ENCODE measurements around the gene KRTAP10-7. TPM values are rescaled to one million over a fixed set of nuclear protein-coding genes. Genes with fewer than 3 reads are reported as not detected.

Gene KRTAP10-7
- not detected in 2 replicates for total RNA-seq

GRCh38 chr21:44600118-44600978 lies at the start of gene KRTAP10-7:
TSS of gene KRTAP10-7 (plus strand) at chr21:44600597. CDS start at chr21:44600622, 25 bp downstream.

GRCh38 chr21:44551340-44551961 lies 48.9 kb upstream of the KRTAP10-7 start, which contains the start of gene KRTAP10-2:
TSS of gene KRTAP10-2 (minus strand) at chr21:44551505. CDS start at chr21:44551458, 47 bp downstream.

GRCh38 chr21:44558695-44559094 lies 41.7 kb upstream of the KRTAP10-7 start, which contains the start of gene KRTAP10-3:
TSS of gene KRTAP10-3 (minus strand) at chr21:44558795. CDS start at chr21:44558715, 80 bp downstream.

GRCh38 chr21:44573630-44574456 lies 26.6 kb upstream of the KRTAP10-7 start, which contains the start of gene KRTAP10-4:
TSS of gene KRTAP10-4 (plus strand) at chr21:44573729. CDS start at chr21:44573759, 30 bp downstream.

GRCh38 chr21:44580231-44580821 lies 20.1 kb upstream of the KRTAP10-7 start, which contains the start of gene KRTAP10-5:
TSS of gene KRTAP10-5 (minus strand) at chr21:44580604. CDS start at chr21:44580578, 26 bp downstream.

GRCh38 chr21:44592446-44593311 lies 7.7 kb upstream of the KRTAP10-7 start, which contains the start of gene KRTAP10-6:
TSS of gene KRTAP10-6 (minus strand) at chr21:44592505. CDS start at chr21:44592484, 21 bp downstream.

GRCh38 chr21:44612029-44612486 lies 11.7 kb downstream of the KRTAP10-7 start, which contains the start of gene KRTAP10-8:
TSS of gene KRTAP10-8 (plus strand) at chr21:44612079. CDS start at chr21:44612101, 22 bp downstream.

GRCh38 chr21:44626673-44627143 lies 26.3 kb downstream of the KRTAP10-7 start, which contains the start of gene KRTAP10-9:
TSS of gene KRTAP10-9 (plus strand) at chr21:44627093. CDS start at chr21:44627172, 79 bp downstream.

GRCh38 chr21:44637018-44637850 lies 36.8 kb downstream of the KRTAP10-7 start, which contains the start of gene KRTAP10-10:
TSS of gene KRTAP10-10 (plus strand) at chr21:44637356. CDS start at chr21:44637418, 62 bp downstream.

GRCh38 chr21:44646366-44647221 lies 46.2 kb downstream of the KRTAP10-7 start, which contains the start of gene KRTAP10-11:
TSS of gene KRTAP10-11 (plus strand) at chr21:44646414. CDS start at chr21:44646459, 45 bp downstream.

Other genes with a start within 250 kb of the KRTAP10-7 start
- gene TRPM2, start 247.0 kb upstream of the KRTAP10-7 start, total RNA-seq = 0.28 TPM in 1 of 2 replicates, not detected in the other
- 0.38 and 0.85 TPM in 2 replicates for gene LRRC3, start 145.1 kb upstream of the KRTAP10-7 start, total RNA-seq
- not detected in 2 replicates for gene KRTAP10-1, start 60.4 kb upstream of the KRTAP10-7 start, total RNA-seq
- gene KRTAP10-2, start 49.1 kb upstream of the KRTAP10-7 start, total RNA-seq = not detected in 2 replicates
- not detected in 2 replicates for gene KRTAP10-3, start 41.8 kb upstream of the KRTAP10-7 start, total RNA-seq
- not detected in 2 replicates for gene KRTAP10-4, start 26.9 kb upstream of the KRTAP10-7 start, total RNA-seq
- not detected in 2 replicates for gene KRTAP10-5, start 20.0 kb upstream of the KRTAP10-7 start, total RNA-seq
- gene KRTAP10-6, start 8.1 kb upstream of the KRTAP10-7 start, total RNA-seq = not detected in 2 replicates
- gene KRTAP10-8, start 11.5 kb downstream of the KRTAP10-7 start, total RNA-seq = not detected in 2 replicates
- not detected in 2 replicates for gene KRTAP10-9, start 26.5 kb downstream of the KRTAP10-7 start, total RNA-seq
- not detected in 2 replicates for gene KRTAP10-10, start 36.8 kb downstream of the KRTAP10-7 start, total RNA-seq
- gene KRTAP10-11, start 45.8 kb downstream of the KRTAP10-7 start, total RNA-seq = not detected in 2 replicates
- gene KRTAP12-4, start 54.1 kb downstream of the KRTAP10-7 start, total RNA-seq = not detected in 2 replicates
- gene KRTAP12-3, start 57.3 kb downstream of the KRTAP10-7 start, total RNA-seq = not detected in 2 replicates
- not detected in 2 replicates for gene KRTAP12-2, start 66.3 kb downstream of the KRTAP10-7 start, total RNA-seq
- gene KRTAP12-1, start 81.6 kb downstream of the KRTAP10-7 start, total RNA-seq = not detected in 2 replicates
- gene KRTAP10-12, start 96.6 kb downstream of the KRTAP10-7 start, total RNA-seq = not detected in 2 replicates
- not detected in 2 replicates for gene TSPEAR, start 111.0 kb downstream of the KRTAP10-7 start, total RNA-seq
- 63.7 and 71.1 TPM in 2 replicates for gene UBE2G2, start 201.2 kb downstream of the KRTAP10-7 start, total RNA-seq
- gene SUMO3, start 217.5 kb downstream of the KRTAP10-7 start, total RNA-seq = 60.6 and 98.2 TPM in 2 replicates